SK-N-SH (cell line): ENCODE measurements around the gene SLC17A3. TPM values are rescaled to one million over a fixed set of nuclear protein-coding genes. Genes with fewer than 3 reads are reported as not detected.

ENCODE experiments used
- CTCF ChIA-PET: fragments of 300-600, 350-600 bp; formaldehyde crosslinking; extraction: SDS; loops from one replicate; lab custom pipeline; 2021; lab: Yijun Ruan, JAX
- POLR2A ChIA-PET: fragments of 350-600 bp; sonication (Branson Sonifier 250); formaldehyde crosslinking; extraction: SDS; loops from one replicate; lab custom pipeline; 2020; ENCODE audit warnings: antibody characterized with exemption, inconsistent platforms; lab: Yijun Ruan, JAX
- DNase-seq: peaks from one replicate; pipeline ENCODE4 v3.0.0; 2012
- H2AFZ ChIP-seq: fragments of 200-600 bp; sonication (generic); 2 replicates; pipeline ENCODE4 v1.8.1; 2016; ENCODE audit warnings: antibody characterized with exemption, mild to moderate bottlenecking, low read depth
- H3F3A ChIP-seq: fragments of 200-600 bp; sonication (generic); replicated peaks from 2 replicates; pipeline ENCODE3; 2016; ENCODE audit warnings: antibody characterized with exemption, mild to moderate bottlenecking; ENCODE audit not compliant: insufficient read depth
- H3K27ac ChIP-seq, 2 experiments: fragments of 200-500 bp in 1 of 2; fragments of 200-600 bp in 1 of 2; sonication (Bioruptor generic) in 1 of 2; sonication (generic), shearing (Covaris generic) in 1 of 2; 2 replicates each; pipeline versions ENCODE4 v1.5.1 to v1.6.1; 2014 to 2016; ENCODE audit warnings: low read depth in 2 of 2, inconsistent platforms in 1 of 2, low read length in 1 of 2, mild to moderate bottlenecking in 1 of 2, mixed read lengths in 1 of 2
- H3K27me3 ChIP-seq: fragments of 200-600 bp; sonication (generic), shearing (Covaris generic); 2 replicates; pipeline ENCODE4 v1.6.1; 2016; ENCODE audit warnings: mixed run types; ENCODE audit not compliant: insufficient read depth
- H3K36me3 ChIP-seq, 2 experiments: fragments of 200-500 bp in 1 of 2; fragments of 200-600 bp in 1 of 2; sonication (Bioruptor generic) in 1 of 2; sonication (generic) in 1 of 2; replicated peaks in 1 of 2; 2 replicates each; pipeline versions ENCODE3 to v1.5.1; 2014 to 2016; ENCODE audit warnings: low read length in 1 of 2, mild to moderate bottlenecking in 1 of 2; ENCODE audit not compliant: insufficient read depth in 2 of 2, control insufficient read depth in 1 of 2
- H3K4me1 ChIP-seq, 2 experiments: fragments of 200-500 bp in 1 of 2; fragments of 200-600 bp in 1 of 2; sonication (Bioruptor generic) in 1 of 2; sonication (generic), shearing (Covaris generic) in 1 of 2; 2 replicates each; pipeline versions ENCODE4 v1.5.1 to v1.6.1; 2014 to 2016; ENCODE audit warnings: low read depth in 1 of 2, low read length in 1 of 2, mixed run types in 1 of 2; ENCODE audit not compliant: insufficient read depth in 2 of 2, control insufficient read depth in 1 of 2
- H3K4me2 ChIP-seq: fragments of 200-600 bp; sonication (generic), shearing (Covaris generic); 2 replicates; pipeline ENCODE4 v1.6.1; 2017; ENCODE audit warnings: mixed run types
- H3K4me3 ChIP-seq, 2 experiments: fragments of 200-500 bp in 1 of 2; fragments of 200-600 bp in 1 of 2; sonication (Bioruptor generic) in 1 of 2; sonication (generic), shearing (Covaris generic) in 1 of 2; 2 replicates each; pipeline versions ENCODE4 v1.5.1 to v1.8.1; 2014 to 2016; ENCODE audit warnings: low read depth in 2 of 2, inconsistent platforms in 1 of 2, low read length in 1 of 2, mild to moderate bottlenecking in 1 of 2, mixed read lengths in 1 of 2, moderate library complexity in 1 of 2
- H3K79me2 ChIP-seq: fragments of 200-600 bp; sonication (generic); 2 replicates; pipeline ENCODE4 v1.8.1; 2017; ENCODE audit warnings: mild to moderate bottlenecking; ENCODE audit not compliant: insufficient read depth
- H3K9ac ChIP-seq: fragments of 200-600 bp; sonication (generic); 2 replicates; pipeline ENCODE4 v1.6.1; 2017; ENCODE audit warnings: mixed run types
- H3K9me2 ChIP-seq: fragments of 200-600 bp; sonication (generic); 2 replicates; pipeline ENCODE4 v1.6.1; 2017; ENCODE audit warnings: mixed run types
- H3K9me3 ChIP-seq: fragments of 200-600 bp; sonication (generic); 2 replicates; pipeline ENCODE4 v1.6.1; 2017; ENCODE audit warnings: mixed run types, mild to moderate bottlenecking, moderate library complexity
- H4K20me1 ChIP-seq: fragments of 200-600 bp; sonication (generic); 2 replicates; pipeline ENCODE4 v1.6.1; 2017; ENCODE audit warnings: mild to moderate bottlenecking, mixed run types; ENCODE audit not compliant: insufficient read depth
- EZH2phosphoT487 ChIP-seq: fragments of 200-600 bp; sonication (generic); IDR thresholded peaks from 2 replicates; pipeline ENCODE4 v1.6.1; 2017; ENCODE audit warnings: low read depth, mixed run types, mild to moderate bottlenecking, antibody characterized with exemption, moderate library complexity, borderline replicate concordance
- FOSL2 ChIP-seq: IDR thresholded peaks from 2 replicates; pipeline ENCODE4 v1.4.0; 2012; ENCODE audit warnings: low read depth, mild to moderate bottlenecking, moderate library complexity, borderline replicate concordance
- FOXJ3 ChIP-seq: sonication (generic); formaldehyde crosslinking; IDR thresholded peaks from 2 replicates; pipeline ENCODE4 v1.5.1; 2020; ENCODE audit warnings: mild to moderate bottlenecking, missing genetic modification reagents
- FOXM1 ChIP-seq: IDR thresholded peaks from 2 replicates; pipeline ENCODE4 v1.4.0; 2012; ENCODE audit warnings: low read depth, mild to moderate bottlenecking
- GATA2 ChIP-seq: sonication (generic); formaldehyde crosslinking; IDR thresholded peaks from 2 replicates; pipeline ENCODE4 v1.5.0; 2020; ENCODE audit warnings: mild to moderate bottlenecking, missing genetic modification reagents
- JUND ChIP-seq: IDR thresholded peaks from 2 replicates; pipeline ENCODE4 v1.4.0; 2012
- MEF2A ChIP-seq: IDR thresholded peaks from 2 replicates; pipeline ENCODE4 v1.4.0; 2012; ENCODE audit warnings: low read depth, borderline replicate concordance
- PBX3 ChIP-seq: IDR thresholded peaks from 2 replicates; pipeline ENCODE4; 2012
- RCOR1 ChIP-seq: fragments of 150-350 bp; IDR thresholded peaks from 2 replicates; pipeline ENCODE4 v1.6.1; 2017; ENCODE audit warnings: antibody characterized with exemption, low read length
- REST ChIP-seq: IDR thresholded peaks from 2 replicates; pipeline ENCODE4 v1.6.1; 2012; ENCODE audit warnings: mild to moderate bottlenecking, low read depth, low read length, moderate library complexity
- RFX5 ChIP-seq: IDR thresholded peaks from 2 replicates; pipeline ENCODE4 v1.6.1; 2012; ENCODE audit warnings: mild to moderate bottlenecking, improper control_type of control experiment, low read length
- RXRA ChIP-seq: IDR thresholded peaks from 2 replicates; pipeline ENCODE4 v1.4.0; 2012; ENCODE audit warnings: low read depth, mild to moderate bottlenecking, borderline replicate concordance
- SIN3A ChIP-seq: IDR thresholded peaks from 2 replicates; pipeline ENCODE4 v1.6.1; 2012; ENCODE audit warnings: low read depth, mild to moderate bottlenecking, low read length, moderate library complexity, borderline replicate concordance
- SMC3 ChIP-seq: IDR thresholded peaks from 2 replicates; pipeline ENCODE4 v1.6.1; 2012; ENCODE audit warnings: low read depth, low read length, improper control_type of control experiment
- TCF12 ChIP-seq: IDR thresholded peaks from 2 replicates; pipeline ENCODE4 v1.4.0; 2012
- YY1 ChIP-seq: IDR thresholded peaks from 2 replicates; pipeline ENCODE4 v1.4.0; 2012; ENCODE audit warnings: low read depth, mild to moderate bottlenecking
- ZBTB33 ChIP-seq: IDR thresholded peaks from 2 replicates; pipeline ENCODE4 v1.4.0; 2012; ENCODE audit warnings: low read depth, borderline replicate concordance
- WGBS: methylation state at CpG from one replicate; pipeline ENCODE4 v1.1.6; 2017; ENCODE audit warnings: low lambda C conversion rate; 5-methylcytosine and 5-hydroxymethylcytosine counted together
- polyA plus RNA-seq, 3 experiments: library from polyadenylated mRNA; depleted of rRNA; stranded (reverse); fragments of >200 nt; gene quantifications; 2 replicates each; pipeline ENCODE4 v1.2.3, GENCODE V29; 2012

The SLC17A3 gene
- polyA plus RNA-seq, 1 of the 3 experiments (the other 2 are of a cell fraction): not detected

- CTCF ChIA-PET: no interaction called here
- POLR2A ChIA-PET: no interaction called here
Observed at GRCh38 chr6:25851961-25852360, 22.1 kb downstream of the SLC17A3 start.

GRCh38 chr6:25844518-25844917, 29.5 kb downstream of the SLC17A3 start:
- DNase-seq: peak; percentile 11
- CTCF ChIA-PET: no interaction called here

More at GRCh38 chr6:25851961-25852360, 22.1 kb downstream of the SLC17A3 start:
- Histone ChIP-seq H3K9ac (no peak overlapping the region), H3F3A (no peaks in the 10 kb centered on the region), H3K36me3 (no peaks in the 10 kb centered on the region), H3K79me2 (no peaks in the 10 kb centered on the region), H3K4me1 (peaks cover 0 to 7% of the 10 kb centered on the region in 2 experiments; a peak in 2 of 4 replicates), H3K27me3 (no peaks in the 10 kb centered on the region), H3K27ac (peak overlapping the region in 1 of 2 experiments; percentile 93; a peak in 2 of 4 replicates), H2AFZ (no peak overlapping the region), H3K9me3 (no peaks in the 10 kb centered on the region), H3K4me2 (no peak overlapping the region), H4K20me1 (no peaks in the 10 kb centered on the region), H3K9me2 (no peaks in the 10 kb centered on the region), H3K4me3 (no peak overlapping the region)
- WGBS: 54% methylated on average over 2 of the region's 2 CpGs
- TF ChIP-seq FOXJ3 (CRISPR knock-in tag) (no peak), JUND (no peak)
- DNase-seq: no peak

GRCh38 chr6:25842526-25842925, 31.5 kb downstream of the SLC17A3 start:
- no peaks in the 10 kb centered on the region for H3K9me2 ChIP-seq
- H2AFZ ChIP-seq: no peak overlapping the region
- H3K27me3 ChIP-seq: no peaks in the 10 kb centered on the region
- H3K79me2 ChIP-seq: no peaks in the 10 kb centered on the region
- H3K9ac ChIP-seq: no peak overlapping the region
- no peak overlapping the region for H3K4me2 ChIP-seq
- H3K36me3 ChIP-seq: no peaks in the 10 kb centered on the region
- H4K20me1 ChIP-seq: no peaks in the 10 kb centered on the region
- CTCF ChIA-PET: no interaction called here
- H3K4me1 ChIP-seq: no peaks in the 10 kb centered on the region; a peak in 1 of 4 replicates
- POLR2A ChIA-PET: no interaction called here
- no peaks in the 10 kb centered on the region for H3K9me3 ChIP-seq
- H3K27ac ChIP-seq: no peak overlapping the region
- no peak for DNase-seq
- no peaks in the 10 kb centered on the region for H3F3A ChIP-seq
- 97% methylated on average over 1 of the region's 1 CpG for WGBS
- no peak overlapping the region for H3K4me3 ChIP-seq
- no peak for TF ChIP-seq YY1
- no peak for TF ChIP-seq SMC3
- TF ChIP-seq RXRA: no peak
- no peak for TF ChIP-seq TCF12
- TF ChIP-seq ZBTB33: no peak
- no peak for TF ChIP-seq JUND
- no peak for TF ChIP-seq RFX5
- TF ChIP-seq SIN3A: no peak
- no peak for TF ChIP-seq FOXM1
- TF ChIP-seq PBX3: no peak
- no peak for TF ChIP-seq REST
- TF ChIP-seq MEF2A: no peak
- TF ChIP-seq RCOR1: no peak
- no peak for TF ChIP-seq FOSL2

More at GRCh38 chr6:25844518-25844917, 29.5 kb downstream of the SLC17A3 start:
- Histone ChIP-seq H3K4me3 (no peak overlapping the region), H3K27ac (no peak overlapping the region), H3K4me1 (no peaks in the 10 kb centered on the region; a peak in 1 of 4 replicates), H4K20me1 (no peaks in the 10 kb centered on the region), H2AFZ (no peak overlapping the region), H3F3A (no peaks in the 10 kb centered on the region), H3K9me2 (no peaks in the 10 kb centered on the region), H3K36me3 (no peaks in the 10 kb centered on the region), H3K9ac (no peak overlapping the region), H3K9me3 (no peaks in the 10 kb centered on the region), H3K27me3 (no peaks in the 10 kb centered on the region), H3K4me2 (no peak overlapping the region), H3K79me2 (no peaks in the 10 kb centered on the region)
- 6% methylated on average over 2 of the region's 2 CpGs for WGBS
- POLR2A ChIA-PET: no interaction called here
- TF ChIP-seq EZH2phosphoT487: no peak
- TF ChIP-seq YY1: no peak
- TF ChIP-seq GATA2 (CRISPR knock-in tag): peak; percentile 43; the same call in 1 of the 2 replicates
